Epithelial cell of proximal tubule (primary cell): ENCODE results near the gene MYOG. TPM values are rescaled to one million over a fixed set of nuclear protein-coding genes. Genes with fewer than 3 reads are reported as not detected.

Source experiments
- DNase-seq: peaks from one replicate; pipeline ENCODE4 v3.0.0-alpha.2; 2011; ENCODE audit warnings: low read depth
- H3K4me3 ChIP-seq: 2 replicates; pipeline ENCODE4 v1.5.1; 2011; ENCODE audit warnings: low read depth, mild to moderate bottlenecking, low read length
- CTCF ChIP-seq: conservative IDR thresholded peaks from 2 replicates; pipeline ENCODE4 v1.5.1; 2012; ENCODE audit warnings: low read depth, mild to moderate bottlenecking, low read length
- total RNA-seq: library from RNA; depleted of rRNA; stranded (reverse); fragments of >200 nt; gene quantifications from 2 replicates; pipeline ENCODE4 v1.2.3, GENCODE V29; 2015

Gene MYOG
- total RNA-seq, 1 donor from 2014 or later = not detected

GRCh38 chr1:203041351-203041932, 44.4 kb downstream of the MYOG start:
- H3K4me3 ChIP-seq = no peak overlapping the region
- no peak for TF ChIP-seq CTCF
- no peak for DNase-seq

DNA sequence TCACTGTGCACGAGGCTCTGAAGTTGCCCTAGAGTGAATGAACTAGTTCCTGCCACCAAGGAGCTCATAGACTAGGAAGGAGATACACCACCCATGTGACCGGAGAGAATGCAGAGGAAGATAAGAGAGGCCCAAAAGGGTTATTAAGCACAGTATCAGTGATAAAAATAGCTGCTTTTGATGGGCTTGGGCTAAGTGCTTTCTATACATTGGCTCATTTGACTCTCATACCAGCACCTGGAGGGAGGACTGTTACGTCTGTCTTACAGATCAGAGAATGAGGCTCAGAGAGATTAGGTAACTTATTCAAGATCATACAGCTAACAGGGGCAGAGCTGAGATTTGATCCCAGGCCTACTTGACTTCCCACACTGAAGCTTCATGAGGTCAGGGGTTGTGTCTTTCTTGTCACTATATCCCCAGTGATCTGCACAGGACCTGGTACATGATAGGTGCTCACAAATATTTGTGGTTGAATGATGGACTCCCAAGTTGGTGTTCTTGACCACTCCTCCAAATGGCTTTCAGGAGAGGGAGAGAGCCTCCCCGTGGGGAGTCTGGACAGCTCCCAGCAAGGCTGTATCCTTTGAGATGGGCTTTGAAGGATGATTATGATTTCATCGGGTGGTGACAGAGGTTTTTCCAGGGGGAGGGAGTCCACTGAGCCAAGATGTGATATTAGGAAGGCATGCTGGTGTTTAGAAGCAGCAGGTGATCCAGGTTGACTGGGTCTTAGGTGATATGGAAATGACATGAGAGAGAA, 45.1 kb downstream of the MYOG start:
- H3K4me3 ChIP-seq = no peak overlapping the region
- no peak for TF ChIP-seq CTCF
- no peak for DNase-seq

GRCh38 chr1:203039609-203040512, 46.0 kb downstream of the MYOG start:
- no peak for DNase-seq
- no peak overlapping the region for H3K4me3 ChIP-seq
- peak; percentile 27 for TF ChIP-seq CTCF

DNA sequence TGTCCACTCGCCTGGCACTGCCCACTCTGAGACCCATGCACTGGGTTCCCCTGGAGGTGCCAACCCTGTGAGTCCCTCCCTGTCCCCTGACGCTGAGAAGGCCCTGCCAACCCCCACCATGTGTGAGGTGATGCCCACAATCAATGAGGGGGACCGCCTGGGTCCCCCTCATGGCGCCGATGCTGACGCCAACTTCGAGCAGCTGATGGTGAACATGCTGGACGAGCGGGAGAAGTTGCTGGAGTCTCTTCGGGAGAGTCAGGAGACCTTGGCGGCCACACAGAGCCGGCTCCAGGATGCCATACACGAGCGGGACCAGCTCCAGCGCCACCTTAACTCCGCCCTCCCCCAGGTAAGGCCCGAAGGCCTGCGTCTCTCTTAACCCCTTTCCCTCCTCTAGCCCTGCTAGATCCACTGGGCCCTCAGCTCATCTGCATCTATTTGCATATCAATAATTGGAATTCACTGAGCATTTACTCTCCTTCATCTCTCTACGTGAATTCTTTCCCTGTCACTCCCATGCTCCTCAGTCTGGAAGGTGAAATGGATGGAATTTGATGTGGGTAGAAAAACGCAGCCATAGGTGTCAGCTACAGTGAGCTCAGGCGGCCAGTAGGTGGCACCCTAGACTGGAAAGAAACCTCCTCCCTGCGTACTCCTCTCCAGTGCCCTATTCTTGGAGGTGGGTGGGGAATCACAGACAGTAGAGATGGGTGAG, 46.8 kb downstream of the MYOG start:
- H3K4me3 ChIP-seq = no peak overlapping the region
- TF ChIP-seq CTCF = peak; percentile 98
- DNase-seq = peak; percentile 13

GRCh38 chr1:203038217-203038741, 47.5 kb downstream of the MYOG start:
- DNase-seq = peak; percentile 52
- TF ChIP-seq CTCF = peak; percentile 38
- H3K4me3 ChIP-seq = no peak overlapping the region

- no peak for DNase-seq
- H3K4me3 ChIP-seq = no peak overlapping the region
- TF ChIP-seq CTCF = no peak
Measured at GRCh38 chr1:203037509-203038190, 48.2 kb downstream of the MYOG start.
